DMS153 (cell line): Measurements from ENCODE around the gene EXPH5.

ENCODE experiments used
- DNase-seq: peaks from one replicate; lab custom pipeline; 2025; lab: John Stamatoyannopoulos, UW

The EXPH5 gene

DNA sequence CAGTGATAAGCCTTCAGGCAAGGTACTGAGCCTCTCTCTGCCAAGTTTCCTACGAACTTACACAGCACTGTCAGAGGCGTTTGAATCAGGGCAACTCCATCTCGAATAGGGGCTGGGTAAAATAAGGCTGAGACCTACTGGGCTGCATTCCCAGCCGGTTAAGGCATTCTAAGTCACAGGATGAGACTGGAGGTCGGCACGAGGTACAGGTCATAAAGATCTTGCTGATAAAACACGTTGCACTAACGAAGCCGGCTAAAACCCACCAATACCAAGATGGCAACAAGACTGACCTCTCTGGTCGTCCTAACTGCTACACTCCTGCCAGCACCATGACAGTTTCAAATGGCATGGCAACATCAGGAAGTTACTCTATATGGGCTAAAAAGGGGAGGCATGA is 75.0 kb downstream of the EXPH5 start:
- DNase-seq = no peak

- no peak for DNase-seq
Observed at GRCh38 chr11:108516125-108516524, 77.4 kb downstream of the EXPH5 start.

- no peak for DNase-seq
Observed at GRCh38 chr11:108512708-108513107, 80.9 kb downstream of the EXPH5 start.

GRCh38 chr11:108511851-108512474 is 81.6 kb downstream of the EXPH5 start:
- no peak for DNase-seq

GRCh38 chr11:108508653-108509593 is 84.6 kb downstream of the EXPH5 start:
- DNase-seq = no peak

DNA sequence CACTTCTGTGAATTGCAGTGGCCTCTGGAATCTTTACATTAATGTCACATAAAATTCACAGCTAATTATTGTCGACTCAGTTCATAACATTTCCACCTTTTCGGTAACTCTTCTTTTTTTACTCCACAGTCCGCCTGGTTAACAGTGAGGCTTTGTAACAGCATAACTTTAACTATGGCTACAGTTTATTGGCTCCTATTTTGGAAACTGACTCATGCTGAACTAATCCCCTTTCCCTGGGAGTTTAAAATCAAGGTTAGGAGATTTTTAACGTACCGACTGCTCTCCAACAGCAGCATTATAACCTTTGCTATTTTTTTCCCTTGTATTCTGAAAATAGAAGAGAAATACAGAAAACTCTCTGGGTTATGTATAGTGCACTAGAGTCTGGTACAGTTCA is 92.2 kb downstream of the EXPH5 start:
- no peak for DNase-seq

DNA sequence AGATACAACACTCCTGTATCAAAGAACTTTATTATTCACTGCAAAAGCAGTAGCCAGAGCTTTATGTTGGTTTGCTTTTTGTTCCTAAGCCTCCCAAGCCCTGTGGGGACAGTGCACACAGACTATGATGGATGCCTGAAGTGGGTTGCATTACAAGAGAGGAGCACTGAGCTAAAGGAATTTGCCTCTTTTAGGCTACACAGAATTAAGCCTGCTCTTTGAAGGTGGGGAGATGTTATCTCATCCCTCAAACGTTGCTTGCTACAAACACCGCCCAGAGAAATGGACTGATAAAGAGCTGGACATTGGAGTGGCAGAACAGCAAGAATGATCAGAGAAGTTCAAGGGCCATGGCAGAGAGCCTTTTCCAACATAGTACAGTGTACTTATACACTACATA is 92.8 kb downstream of the EXPH5 start:
- DNase-seq = no peak

DNA sequence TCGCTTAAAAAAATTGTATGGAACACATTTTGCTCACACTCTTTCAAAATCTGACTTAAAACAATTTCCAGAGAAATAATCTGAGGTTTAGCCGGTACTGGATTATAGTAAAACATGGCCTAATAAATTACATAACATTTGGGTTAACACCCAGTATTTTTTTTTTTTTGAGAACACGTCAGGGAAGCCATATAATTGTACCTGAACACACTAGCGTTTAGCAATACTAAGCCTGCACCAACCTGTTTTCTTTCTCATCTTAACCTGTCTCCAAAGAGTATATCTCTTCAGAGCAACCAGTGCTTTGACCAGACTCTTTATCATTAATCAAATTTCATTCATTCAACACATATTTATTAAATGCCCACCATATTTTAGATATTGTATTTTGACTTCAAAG is 93.4 kb downstream of the EXPH5 start:
- no peak for DNase-seq

DNA sequence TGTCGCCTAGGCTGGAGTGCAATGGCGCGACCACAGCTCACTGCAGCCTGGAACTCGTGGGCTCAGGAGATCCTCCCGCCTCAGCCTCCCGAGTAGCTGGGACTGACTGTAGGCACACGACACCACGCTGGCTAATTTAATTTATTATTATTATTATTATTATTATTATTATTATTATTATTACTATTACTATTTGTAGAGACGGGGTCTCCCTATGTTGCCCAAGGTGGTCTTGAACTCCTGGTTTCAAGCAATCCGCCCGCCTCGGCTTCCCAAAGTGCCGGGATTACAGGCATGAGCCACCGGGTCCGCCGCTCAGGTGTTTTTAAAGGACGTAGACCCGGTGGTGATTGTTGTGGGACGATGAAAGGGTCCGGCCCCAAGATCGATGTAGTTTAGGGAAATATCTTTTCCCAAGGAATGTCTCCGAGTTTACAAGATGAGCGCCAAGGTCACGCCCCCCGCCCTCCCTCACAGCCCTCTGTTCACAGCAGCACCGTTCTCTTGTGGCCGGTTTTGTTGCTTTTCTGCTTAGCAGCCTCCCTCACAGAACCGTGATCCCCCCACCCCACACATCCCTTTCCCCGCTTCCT is 94.7 kb downstream of the EXPH5 start:
- DNase-seq = no peak

DNA sequence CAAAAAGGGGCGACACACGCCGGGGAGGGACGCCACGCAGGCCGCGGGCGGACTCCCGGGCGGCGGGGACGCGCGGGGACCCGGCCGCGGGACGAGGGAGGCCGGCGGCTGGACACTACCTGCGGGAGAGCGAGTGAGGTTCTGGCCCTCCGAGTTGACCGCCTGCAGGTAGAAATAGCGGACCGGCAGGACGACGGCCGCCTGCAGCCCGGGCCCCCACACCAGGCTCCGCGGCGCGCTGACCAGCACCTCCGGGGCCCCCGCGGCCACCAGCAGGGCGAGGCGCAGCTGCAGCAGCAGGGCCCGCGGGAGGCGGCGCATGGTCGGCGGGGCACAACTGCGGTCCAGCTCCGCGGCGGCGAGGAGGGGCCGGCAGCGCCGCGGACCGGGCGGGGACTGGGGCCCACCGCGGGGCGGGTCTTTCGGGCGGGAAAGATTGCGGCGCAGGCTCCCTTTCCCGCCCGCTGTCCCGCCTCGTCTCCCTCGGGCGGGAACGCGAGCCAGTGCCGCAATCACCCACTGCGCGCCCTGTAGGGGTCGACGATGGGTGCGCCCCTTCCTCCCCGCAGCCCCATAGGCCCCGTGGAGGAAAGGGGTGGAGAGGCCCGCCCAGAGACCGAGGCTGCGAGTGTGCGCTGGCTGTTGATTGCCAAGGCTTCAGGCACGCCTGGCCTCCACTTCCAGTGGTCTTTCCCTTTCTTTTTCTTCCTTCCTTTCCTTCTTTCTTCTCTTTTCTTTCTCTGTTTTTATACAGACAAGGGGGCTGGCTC is 95.3 kb downstream of the EXPH5 start, which contains the start of gene POGLUT3:
TSS of gene POGLUT3 (minus strand) at position 339 of the 770 bp plus-strand sequence. CDS start at position 321, 18 bp downstream.
- DNase-seq = peak; percentile 33

DNA sequence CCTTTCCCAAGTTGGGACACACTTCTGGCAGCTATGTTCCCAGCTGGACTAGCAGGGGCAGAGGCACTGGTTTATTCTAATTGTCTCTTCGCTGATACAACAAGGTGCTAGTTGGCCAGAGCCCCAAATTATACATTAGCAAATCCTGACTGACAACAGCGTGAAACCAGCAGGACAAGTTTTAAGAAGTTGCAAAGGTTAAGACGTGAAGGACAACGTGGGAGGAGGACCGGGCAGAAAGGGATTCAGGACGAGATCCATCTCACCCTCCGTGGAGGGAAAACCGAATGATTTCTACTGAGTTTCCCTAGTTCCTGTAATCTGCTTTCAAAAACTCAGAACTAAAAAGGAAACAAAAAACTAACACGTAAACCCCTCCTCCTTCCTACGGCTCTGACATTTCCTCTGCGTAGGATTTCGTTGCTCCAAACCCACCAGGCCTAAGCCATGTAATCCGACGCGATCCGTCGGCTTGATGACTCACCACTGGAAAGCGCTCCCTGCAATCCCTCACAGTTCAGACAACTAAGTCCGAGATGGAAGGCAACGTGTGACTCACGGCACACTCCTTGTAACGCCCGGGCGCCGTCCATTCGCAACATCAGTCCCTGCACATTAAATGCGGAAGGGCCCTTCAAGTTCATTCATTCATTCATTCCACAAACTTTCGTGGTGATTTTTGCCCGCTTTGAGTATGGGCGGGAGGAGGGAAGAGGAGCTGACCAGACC is 96.1 kb downstream of the EXPH5 start:
- DNase-seq = peak; percentile 76

GRCh38 chr11:108496643-108497256 is 96.8 kb downstream of the EXPH5 start:
- DNase-seq = no peak

GRCh38 chr11:108495326-108495725 is 98.2 kb downstream of the EXPH5 start:
- DNase-seq = no peak

DNA sequence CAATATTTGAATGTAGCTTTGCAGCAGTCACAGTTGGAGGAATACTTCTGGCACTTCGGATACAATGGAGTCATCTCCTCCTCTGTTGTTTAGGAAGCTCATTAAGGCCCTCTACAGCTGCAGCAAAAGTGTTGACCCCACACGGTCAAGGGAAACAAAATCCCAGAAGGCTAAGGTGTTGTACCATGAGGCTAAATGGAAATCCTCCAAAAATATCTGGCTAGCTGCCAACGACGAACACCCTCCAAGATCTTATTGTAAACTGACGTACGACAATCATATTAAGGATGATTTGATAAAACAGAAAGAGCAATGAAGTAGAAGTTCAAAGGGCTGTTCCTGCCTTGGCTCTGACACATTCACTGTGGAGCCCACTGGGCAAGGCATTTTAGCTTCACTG is 99.4 kb downstream of the EXPH5 start:
- DNase-seq = no peak

- DNase-seq = no peak
Observed at GRCh38 chr11:108491936-108492335, 101.6 kb downstream of the EXPH5 start.

- DNase-seq = no peak
Observed at GRCh38 chr11:108486828-108487227, 106.7 kb downstream of the EXPH5 start.

DNA sequence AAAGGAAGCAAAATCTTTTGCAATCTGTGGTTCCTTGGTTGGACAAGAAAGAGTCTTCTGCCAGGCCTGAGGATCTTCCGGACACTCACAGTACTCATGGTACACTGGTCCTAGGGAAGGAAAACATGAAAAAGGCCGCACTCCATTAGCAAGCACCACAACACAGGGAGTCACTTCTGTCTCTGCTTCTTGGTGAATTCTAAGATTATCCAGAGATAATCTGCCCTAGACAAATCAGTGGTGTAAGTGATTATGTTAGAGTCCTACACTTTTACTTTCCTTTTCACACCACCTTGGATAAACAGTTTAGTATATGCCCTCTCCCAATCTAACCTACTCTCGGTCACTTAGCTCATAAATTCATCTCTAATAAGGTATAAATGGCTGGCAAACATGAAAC is 107.2 kb downstream of the EXPH5 start:
- no peak for DNase-seq

- DNase-seq = no peak
Observed at GRCh38 chr11:108483163-108483562, 110.4 kb downstream of the EXPH5 start.

DNA sequence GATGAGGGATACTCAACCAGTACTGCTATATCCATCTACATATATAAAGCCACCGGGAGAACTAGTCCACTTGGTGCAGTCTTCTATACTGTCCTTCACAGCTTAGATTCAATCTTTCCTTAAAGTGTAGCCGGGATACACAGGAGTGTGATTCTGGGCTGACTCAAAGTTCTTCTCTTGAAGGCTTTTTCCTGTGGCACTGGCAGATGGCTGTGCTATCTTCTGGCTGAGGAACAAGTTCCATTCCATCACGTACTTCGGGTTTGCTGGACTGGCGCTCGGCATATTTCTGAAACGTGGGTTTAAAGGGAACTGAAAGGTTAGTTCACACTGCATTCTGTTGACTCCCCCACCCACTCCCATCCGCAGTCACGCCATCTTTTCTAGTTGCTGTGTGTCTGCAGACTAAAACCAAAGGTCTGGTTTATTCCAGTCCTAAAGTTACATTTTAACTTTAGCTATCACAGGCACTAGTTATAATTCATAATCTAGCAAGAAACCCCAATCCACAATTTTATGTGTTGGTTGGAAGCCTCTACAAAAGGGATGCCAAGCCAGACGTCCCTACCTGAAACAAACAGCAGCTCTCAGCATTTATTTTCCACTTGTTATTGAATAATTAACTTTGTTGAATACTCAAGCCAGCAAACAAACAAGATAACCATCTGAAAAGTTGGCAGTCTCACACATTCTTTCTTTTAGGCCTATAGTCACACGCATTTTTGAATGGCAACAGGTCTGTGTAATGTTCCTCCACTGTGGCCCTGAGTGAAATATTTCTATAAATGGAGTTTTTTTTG is 118.7 kb downstream of the EXPH5 start:
- DNase-seq = no peak

DNA sequence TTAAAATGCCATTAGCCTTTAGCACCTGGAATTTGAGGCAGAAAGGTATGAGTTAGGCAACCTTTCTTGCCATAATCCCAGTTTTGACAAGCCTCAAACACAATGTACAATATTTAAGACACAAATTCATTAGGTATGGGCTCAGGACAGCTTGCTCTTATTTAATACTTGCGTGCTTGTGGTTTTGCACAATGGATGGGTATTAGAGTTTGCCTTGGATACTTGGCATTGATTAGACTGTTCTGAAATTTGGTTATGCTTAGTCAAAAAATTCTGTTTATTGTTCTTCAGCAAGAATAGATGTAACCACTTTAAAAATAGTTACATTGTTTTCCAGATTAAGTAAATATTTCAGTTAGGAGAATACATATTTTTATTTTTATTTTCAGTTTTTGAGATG is 120.9 kb downstream of the EXPH5 start:
- DNase-seq = no peak
